Measurements from ENCODE around the gene TGFBR2. TPM values are rescaled to one million over a fixed set of nuclear protein-coding genes. Genes with fewer than 3 reads are reported as not detected.

Gene TGFBR2
- total RNA-seq, 1 donor from 2014 or later, result 329 TPM

- Histone ChIP-seq H3K4me1 (no peaks in the 10 kb centered on the region), H3K27me3 (no peaks in the 10 kb centered on the region), H3K9me3 (no peaks in the 10 kb centered on the region), H3K36me3 (no peaks in the 10 kb centered on the region), H3K27ac (no peak overlapping the region), H3K4me3 (no peak overlapping the region)
- intact Hi-C loops (cut with DNase I), result no loop called here
- TF ChIP-seq, protein P1, sequence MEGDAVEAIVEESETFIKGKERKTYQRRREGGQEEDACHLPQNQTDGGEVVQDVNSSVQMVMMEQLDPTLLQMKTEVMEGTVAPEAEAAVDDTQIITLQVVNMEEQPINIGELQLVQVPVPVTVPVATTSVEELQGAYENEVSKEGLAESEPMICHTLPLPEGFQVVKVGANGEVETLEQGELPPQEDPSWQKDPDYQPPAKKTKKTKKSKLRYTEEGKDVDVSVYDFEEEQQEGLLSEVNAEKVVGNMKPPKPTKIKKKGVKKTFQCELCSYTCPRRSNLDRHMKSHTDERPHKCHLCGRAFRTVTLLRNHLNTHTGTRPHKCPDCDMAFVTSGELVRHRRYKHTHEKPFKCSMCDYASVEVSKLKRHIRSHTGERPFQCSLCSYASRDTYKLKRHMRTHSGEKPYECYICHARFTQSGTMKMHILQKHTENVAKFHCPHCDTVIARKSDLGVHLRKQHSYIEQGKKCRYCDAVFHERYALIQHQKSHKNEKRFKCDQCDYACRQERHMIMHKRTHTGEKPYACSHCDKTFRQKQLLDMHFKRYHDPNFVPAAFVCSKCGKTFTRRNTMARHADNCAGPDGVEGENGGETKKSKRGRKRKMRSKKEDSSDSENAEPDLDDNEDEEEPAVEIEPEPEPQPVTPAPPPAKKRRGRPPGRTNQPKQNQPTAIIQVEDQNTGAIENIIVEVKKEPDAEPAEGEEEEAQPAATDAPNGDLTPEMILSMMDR (IDR thresholded peaks at IDR 0.05), result no peak
- DNase-seq (no peak), ATAC-seq (no peak)
These were observed 20.7 kb upstream of the TGFBR2 start for GRCh38 chr3:30585654-30586053.

DNA sequence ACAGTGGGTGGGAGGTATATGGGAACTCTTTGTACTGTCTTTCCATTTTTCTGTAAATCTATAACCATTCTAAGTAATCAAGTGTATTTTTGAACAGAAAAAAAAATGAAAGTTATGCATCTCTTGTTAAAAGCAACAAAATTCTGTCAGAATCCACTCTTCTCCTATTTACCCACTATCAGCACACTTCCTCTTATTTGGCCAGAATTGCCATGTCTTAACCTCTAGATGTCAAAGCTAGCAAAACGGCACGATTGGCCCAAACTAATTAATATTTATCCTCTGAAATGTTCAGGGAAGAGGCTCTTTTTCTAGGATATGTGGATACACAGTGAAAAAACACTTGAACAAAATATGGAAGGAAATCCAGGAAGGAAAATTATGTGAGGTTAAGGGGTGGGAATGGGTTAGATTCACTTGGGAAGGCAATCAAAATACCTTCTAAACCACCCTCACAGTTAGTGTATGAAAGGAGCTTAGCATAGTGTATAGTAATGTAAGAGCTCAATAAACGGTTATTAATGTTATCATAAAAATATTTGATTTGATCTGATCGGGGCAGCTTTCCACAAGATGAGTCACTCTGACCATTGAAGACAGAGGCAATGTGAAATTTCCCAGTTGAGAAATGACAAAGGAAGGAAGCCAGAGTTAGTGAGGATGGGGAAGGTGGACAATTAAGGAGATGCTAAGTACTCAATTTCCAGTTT is 20.1 kb upstream of the TGFBR2 start:
- Histone ChIP-seq H3K4me3 (no peak overlapping the region), H3K36me3 (no peaks in the 10 kb centered on the region), H3K9me3 (no peaks in the 10 kb centered on the region), H3K4me1 (no peaks in the 10 kb centered on the region), H3K27me3 (no peaks in the 10 kb centered on the region), H3K27ac (no peak overlapping the region)
- ATAC-seq (no peak), DNase-seq (no peak)
- TF ChIP-seq, protein P1 (IDR thresholded peaks at IDR 0.05), result no peak
- intact Hi-C loops (cut with DNase I), result no loop called here

- TF ChIP-seq, protein P1 (IDR thresholded peaks at IDR 0.05), result no peak
- H3K27ac ChIP-seq, result no peak overlapping the region
- no peak for ATAC-seq
- H3K9me3 ChIP-seq, result no peaks in the 10 kb centered on the region
- DNase-seq, result no peak
- no peak overlapping the region for H3K4me3 ChIP-seq
- no peaks in the 10 kb centered on the region for H3K4me1 ChIP-seq
- intact Hi-C loops (cut with DNase I), result no loop called here
- no peaks in the 10 kb centered on the region for H3K27me3 ChIP-seq
- H3K36me3 ChIP-seq, result no peaks in the 10 kb centered on the region
These were observed 19.5 kb upstream of the TGFBR2 start for GRCh38 chr3:30586806-30587486.

DNA sequence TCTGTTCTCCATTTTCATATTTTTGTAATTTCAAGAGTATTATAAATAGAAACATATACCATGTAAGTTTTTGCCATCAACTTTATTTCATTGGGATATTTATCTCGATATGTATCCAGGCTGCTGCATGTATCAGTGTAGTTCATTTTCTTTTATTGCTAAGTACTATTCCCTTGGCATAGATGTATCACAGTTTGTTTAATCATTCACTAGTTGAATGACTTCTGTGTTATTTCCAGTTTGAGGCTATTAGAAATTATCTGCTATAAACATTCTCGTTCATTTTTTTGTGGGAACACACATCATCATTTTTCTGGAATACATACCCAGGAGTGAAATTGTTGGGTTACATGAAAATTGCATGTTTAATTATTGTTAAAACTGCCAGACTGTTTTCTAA is 18.5 kb upstream of the TGFBR2 start:
- Histone ChIP-seq H3K4me3 (no peak overlapping the region), H3K9me3 (no peaks in the 10 kb centered on the region), H3K27ac (no peak overlapping the region), H3K27me3 (no peaks in the 10 kb centered on the region), H3K4me1 (no peaks in the 10 kb centered on the region), H3K36me3 (no peaks in the 10 kb centered on the region)
- DNase-seq (no peak), ATAC-seq (no peak)
- TF ChIP-seq, protein P1 (IDR thresholded peaks at IDR 0.05), result no peak
- intact Hi-C loops (cut with DNase I), result no loop called here

GRCh38 chr3:30596152-30596551 is 10.2 kb upstream of the TGFBR2 start:
- Histone ChIP-seq H3K9me3 (no peaks in the 10 kb centered on the region), H3K36me3 (no peaks in the 10 kb centered on the region), H3K27me3 (no peaks in the 10 kb centered on the region), H3K27ac (peak overlapping the region; percentile 78), H3K4me3 (no peak overlapping the region), H3K4me1 (peaks cover 17% of the 10 kb centered on the region)
- TF ChIP-seq, protein P1 (IDR thresholded peaks at IDR 0.05), result no peak
- ATAC-seq, result no peak
- no peak for DNase-seq
- intact Hi-C loops (cut with DNase I), result no loop called here

Data from upper lobe of right lung (tissue), 1 donor.